Esophagus (tissue), 2 donors: ENCODE data around the gene TLCD3A. TPM values are rescaled to one million over a fixed set of nuclear protein-coding genes. Genes with fewer than 3 reads are reported as not detected.

Source experiments
- H3K27ac ChIP-seq, 2 donors: one replicate each; pipeline ENCODE4 v1.5.1; 2013; ENCODE audit warnings: low read depth in 2 of 2, mild to moderate bottlenecking in 2 of 2, inconsistent platforms in 1 of 2, low read length in 1 of 2, moderate library complexity in 1 of 2
- H3K27me3 ChIP-seq, 2 donors: one replicate each; pipeline ENCODE4 v1.6.1; 2013; ENCODE audit warnings: low read length in 2 of 2, control low read depth in 1 of 2, mild to moderate bottlenecking in 1 of 2; ENCODE audit not compliant: insufficient read depth in 2 of 2, control insufficient read depth in 1 of 2
- H3K36me3 ChIP-seq, 2 donors: one replicate each; pipeline ENCODE4 v1.6.1; 2013; ENCODE audit warnings: low read length in 1 of 2; ENCODE audit not compliant: control insufficient read depth in 2 of 2, insufficient read depth in 2 of 2
- H3K4me1 ChIP-seq, 2 donors: one replicate each; pipeline ENCODE4 v1.6.1; 2013; ENCODE audit warnings: low read length in 1 of 2; ENCODE audit not compliant: control insufficient read depth in 2 of 2, insufficient read depth in 2 of 2
- H3K4me3 ChIP-seq, 2 donors: one replicate each; pipeline ENCODE4 v1.5.1; 2013; ENCODE audit warnings: low read length in 2 of 2, mild to moderate bottlenecking in 2 of 2, low read depth in 1 of 2, moderate library complexity in 1 of 2
- H3K9me3 ChIP-seq, 2 donors: one replicate each; pipeline ENCODE4 v1.6.1; 2013; ENCODE audit warnings: mild to moderate bottlenecking in 2 of 2, low read depth in 1 of 2, low read length in 1 of 2, moderate library complexity in 1 of 2; ENCODE audit not compliant: control insufficient read depth in 2 of 2, insufficient read depth in 1 of 2
- WGBS, 2 donors: extraction: QIAGEN DNeasy Blood & Tissue Kit; methylation state at CpG; one replicate each; pipeline ENCODE4 v1.1.7; 2013; 5-methylcytosine and 5-hydroxymethylcytosine counted together
- polyA plus RNA-seq, 2 donors: library from polyadenylated mRNA; stranded (reverse); fragments of 200-250 nt; gene quantifications; one replicate each; pipeline ENCODE4 v1.2.3, GENCODE V29; 2013
- donor health status: healthy with polysubstance abuse.
- donor health status: Bipolar disorder and iron deficiency.

TLCD3A gene
- polyA plus RNA-seq, 2 donors = 11.0 to 18.9 TPM

- 83 to 92% methylated on average over 1 of the region's 1 CpG for WGBS, 2 donors
- Histone ChIP-seq H3K36me3 (peaks cover 0 to 16% of the 10 kb centered on the region in 2 donors), H3K27ac (no peak overlapping the region), H3K4me1 (no peaks in the 10 kb centered on the region), H3K9me3 (no peaks in the 10 kb centered on the region), H3K27me3 (no peaks in the 10 kb centered on the region), H3K4me3 (no peak overlapping the region)
Observed at GRCh38 chr17:705011-705410, 27.4 kb upstream of the TLCD3A start.

GRCh38 chr17:705863-706262 lies 26.5 kb upstream of the TLCD3A start:
- Histone ChIP-seq H3K36me3 (peaks cover 0 to 16% of the 10 kb centered on the region in 2 donors), H3K9me3 (no peaks in the 10 kb centered on the region), H3K27me3 (no peaks in the 10 kb centered on the region), H3K4me1 (no peaks in the 10 kb centered on the region), H3K4me3 (no peak overlapping the region), H3K27ac (no peak overlapping the region)
- 77 to 87% methylated on average over 6 of the region's 6 CpGs for WGBS, 2 donors

DNA sequence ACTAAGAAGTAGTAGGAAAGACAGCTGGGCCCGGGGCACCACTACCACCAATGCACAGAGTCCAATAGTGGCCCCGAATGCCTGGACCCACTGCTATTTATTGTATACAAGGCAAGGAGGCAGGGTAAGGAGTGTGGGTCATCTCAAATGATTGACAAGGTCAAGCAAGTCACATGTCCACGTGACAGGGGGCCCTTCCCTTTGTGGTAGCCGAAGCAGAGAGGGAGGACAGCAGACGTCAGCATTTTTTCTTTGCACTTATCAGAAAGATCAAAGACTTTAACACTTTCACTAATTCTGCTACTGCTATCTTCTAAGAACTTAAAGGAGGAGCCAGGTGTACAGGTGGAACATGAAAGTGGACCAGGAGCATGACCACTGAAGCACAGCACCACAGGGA lies 24.3 kb upstream of the TLCD3A start:
- H3K27me3 ChIP-seq = no peaks in the 10 kb centered on the region
- H3K27ac ChIP-seq = no peak overlapping the region
- no peaks in the 10 kb centered on the region for H3K9me3 ChIP-seq
- H3K4me3 ChIP-seq = no peak overlapping the region
- peaks cover 0 to 16% of the 10 kb centered on the region in 2 donors for H3K36me3 ChIP-seq
- H3K4me1 ChIP-seq = no peaks in the 10 kb centered on the region
- WGBS, 2 donors = 70 to 78% methylated on average over 5 of the region's 5 CpGs

GRCh38 chr17:718075-718474 lies 14.3 kb upstream of the TLCD3A start:
- H3K27me3 ChIP-seq = no peaks in the 10 kb centered on the region
- 85 to 88% methylated on average over 5 of the region's 5 CpGs for WGBS, 2 donors
- no peaks in the 10 kb centered on the region for H3K9me3 ChIP-seq
- no peak overlapping the region for H3K4me3 ChIP-seq
- H3K27ac ChIP-seq = no peak overlapping the region
- no peaks in the 10 kb centered on the region for H3K4me1 ChIP-seq
- H3K36me3 ChIP-seq = no peaks in the 10 kb centered on the region

DNA sequence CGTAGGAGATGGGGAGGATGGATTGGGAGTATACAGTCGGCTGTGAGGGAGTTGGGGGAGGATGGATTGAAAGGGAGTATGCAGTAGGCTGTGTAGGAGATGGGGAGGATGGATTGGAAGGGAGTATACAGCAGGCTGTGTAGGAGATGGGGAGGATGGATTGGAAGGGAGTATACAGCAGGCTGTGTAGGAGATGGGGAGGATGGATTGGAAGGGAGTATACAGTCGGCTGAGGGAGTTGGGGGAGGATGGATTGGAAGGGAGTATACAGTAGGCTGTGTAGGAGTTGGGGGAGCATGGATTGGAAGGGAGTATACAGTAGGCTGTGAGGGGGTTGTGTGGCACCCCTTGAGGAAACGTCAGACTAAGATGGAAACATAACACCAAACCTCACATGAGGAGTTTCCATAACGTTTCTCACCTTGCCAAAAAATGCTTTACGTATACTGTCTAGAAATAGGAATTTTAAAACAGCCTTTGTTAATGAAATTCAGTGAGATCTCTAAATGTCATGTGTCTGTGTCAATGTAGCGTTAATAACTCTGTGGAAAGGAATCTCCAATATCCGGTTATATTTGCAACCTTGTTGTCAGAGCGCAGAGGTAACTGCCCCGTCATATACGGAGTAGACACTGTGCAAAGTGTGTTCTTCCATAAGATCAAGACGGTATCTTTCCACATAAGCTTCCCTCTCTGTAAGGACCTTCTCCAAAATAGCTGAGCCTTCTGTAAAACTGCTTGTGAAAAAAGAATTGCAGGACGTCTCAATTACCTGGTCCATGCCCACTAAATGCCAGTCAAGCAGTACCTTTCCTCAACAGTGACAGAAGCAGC lies 11.5 kb upstream of the TLCD3A start:
- H3K27ac ChIP-seq = peak overlapping the region; percentile 78 to 87
- no peaks in the 10 kb centered on the region for H3K27me3 ChIP-seq
- 66 to 71% methylated on average over 13 of the region's 13 CpGs for WGBS, 2 donors
- no peak overlapping the region for H3K4me3 ChIP-seq
- H3K36me3 ChIP-seq = no peaks in the 10 kb centered on the region
- H3K9me3 ChIP-seq = no peaks in the 10 kb centered on the region
- peaks cover 0 to 3% of the 10 kb centered on the region in 2 donors for H3K4me1 ChIP-seq

GRCh38 chr17:721540-721937 lies 10.9 kb upstream of the TLCD3A start:
- peak overlapping the region; percentile 78 to 87 for H3K27ac ChIP-seq
- WGBS, 2 donors = 51 to 59% methylated on average over 5 of the region's 5 CpGs
- H3K4me1 ChIP-seq = peaks cover 0 to 3% of the 10 kb centered on the region in 2 donors
- no peaks in the 10 kb centered on the region for H3K9me3 ChIP-seq
- no peaks in the 10 kb centered on the region for H3K36me3 ChIP-seq
- no peaks in the 10 kb centered on the region for H3K27me3 ChIP-seq
- H3K4me3 ChIP-seq = no peak overlapping the region

DNA sequence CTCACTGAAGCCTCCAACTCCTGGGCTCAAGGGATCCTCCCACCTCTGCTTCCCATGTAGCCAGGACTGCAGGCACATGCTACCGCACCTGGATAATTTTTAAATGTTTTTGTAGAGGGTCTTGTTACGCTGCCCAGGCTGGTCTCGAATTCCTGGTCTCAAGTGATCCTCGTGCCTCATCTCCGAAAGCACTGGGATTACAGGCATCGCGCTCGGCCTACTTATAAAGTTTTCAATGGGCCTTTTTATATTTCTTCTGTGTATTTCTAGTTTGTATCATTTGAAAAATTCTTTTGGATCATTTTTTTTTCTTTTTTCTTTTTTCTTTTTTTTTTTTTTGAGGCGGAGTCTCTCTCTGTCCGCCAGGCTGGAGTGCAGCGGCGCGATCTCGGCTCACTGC lies 7.3 kb upstream of the TLCD3A start:
- no peaks in the 10 kb centered on the region for H3K9me3 ChIP-seq
- H3K27me3 ChIP-seq = no peaks in the 10 kb centered on the region
- H3K4me3 ChIP-seq = no peak overlapping the region
- 90 to 97% methylated on average over 14 of the region's 14 CpGs for WGBS, 2 donors
- no peaks in the 10 kb centered on the region for H3K36me3 ChIP-seq
- no peak overlapping the region for H3K27ac ChIP-seq
- H3K4me1 ChIP-seq = peaks cover 0 to 3% of the 10 kb centered on the region in 2 donors

- Histone ChIP-seq H3K4me3 (no peak overlapping the region), H3K4me1 (peaks cover 0 to 3% of the 10 kb centered on the region in 2 donors), H3K27ac (peak overlapping the region; percentile 27 to 63), H3K9me3 (no peaks in the 10 kb centered on the region), H3K36me3 (peaks cover 0 to 2% of the 10 kb centered on the region in 2 donors), H3K27me3 (no peaks in the 10 kb centered on the region)
- WGBS, 2 donors = 55 to 67% methylated on average over 11 to 12 of the region's 12 CpGs
Observed at GRCh38 chr17:725746-726145, 6.7 kb upstream of the TLCD3A start.

GRCh38 chr17:726271-726919 lies 6.0 kb upstream of the TLCD3A start:
- Histone ChIP-seq H3K36me3 (peaks cover 0 to 2% of the 10 kb centered on the region in 2 donors), H3K4me3 (no peak overlapping the region), H3K9me3 (no peaks in the 10 kb centered on the region), H3K27me3 (no peaks in the 10 kb centered on the region), H3K4me1 (peaks cover 0 to 3% of the 10 kb centered on the region in 2 donors), H3K27ac (peak overlapping the region; percentile 48 to 64)
- 45 to 48% methylated on average over 20 of the region's 20 CpGs for WGBS, 2 donors
